Endothelial cell of umbilical vein (primary cell): ENCODE results near the gene DUSP5. TPM values are rescaled to one million over a fixed set of nuclear protein-coding genes. Genes with fewer than 3 reads are reported as not detected.

Source experiments
- BruUV-seq: library from RNA; stranded (reverse); fragments of 400-500 nt; replicated peaks from 2 replicates; lab custom pipeline; 2021; lab: Mats Ljungman, UMichigan
- CTCF ChIA-PET: fragments of 300-600, 350-600 bp; sonication (Branson Sonifier 250); formaldehyde crosslinking; loops from one replicate; lab custom pipeline; 2021; ENCODE audit warnings: antibody characterized with exemption, inconsistent platforms; lab: Charles Lee
- POLR2A ChIA-PET: fragments of 300-600, 350-600 bp; sonication (Branson Sonifier 250); formaldehyde crosslinking; loops from one replicate; lab custom pipeline; 2021; ENCODE audit warnings: antibody characterized with exemption, inconsistent platforms; lab: Charles Lee
- DNase-seq: peaks from one replicate; pipeline ENCODE4 v3.0.0-alpha.2; 2011; ENCODE audit warnings: low read depth, low spot score
- FAIRE-seq: peaks from 2 replicates; lab custom pipeline; 2011; peaks lifted over from hg19 to GRCh38; lab: Jason Lieb, UNC
- H2AFZ ChIP-seq: 2 replicates; pipeline ENCODE4 v1.6.0; 2012; ENCODE audit warnings: low read depth, low read length, control low read depth, inconsistent platforms
- H3K27ac ChIP-seq: 2 replicates; pipeline ENCODE4 v1.5.1; 2011; ENCODE audit warnings: low read depth, mild to moderate bottlenecking, control low read depth, low read length, moderate library complexity; ENCODE audit not compliant: insufficient read depth
- H3K27me3 ChIP-seq, 2 experiments: 2 replicates each; pipeline versions ENCODE4 v1.6.0 to v1.6.1; 2011; ENCODE audit warnings: low read length in 2 of 2, mixed read lengths in 1 of 2; ENCODE audit not compliant: control insufficient read depth in 2 of 2, insufficient read depth in 2 of 2
- H3K36me3 ChIP-seq, 2 experiments: 2 replicates in 1 of 2; 3 replicates in 1 of 2; pipeline ENCODE4 v1.5.1; 2011; ENCODE audit warnings: low read length in 2 of 2, mild to moderate bottlenecking in 1 of 2, moderate library complexity in 1 of 2; ENCODE audit not compliant: control insufficient read depth in 2 of 2, insufficient read depth in 2 of 2; ENCODE audit errors: extremely low read depth in 1 of 2
- H3K4me1 ChIP-seq: 3 replicates; pipeline ENCODE4 v1.5.1; 2011; ENCODE audit warnings: mild to moderate bottlenecking, low read length; ENCODE audit not compliant: control insufficient read depth, insufficient read depth; ENCODE audit errors: extremely low read depth
- H3K4me2 ChIP-seq: 2 replicates; pipeline ENCODE4 v1.6.1; 2011; ENCODE audit warnings: low read length, control low read depth, mixed read lengths; ENCODE audit not compliant: insufficient read depth
- H3K4me3 ChIP-seq, 3 experiments: fragments of 200-600 bp in 1 of 3; sonication (generic), shearing (Covaris generic) in 1 of 3; replicated peaks in 1 of 3; 2 replicates each; pipeline ENCODE4 v1.5.1; 2011 to 2016; ENCODE audit warnings: control low read depth in 3 of 3, low read length in 3 of 3, mild to moderate bottlenecking in 2 of 3, inconsistent platforms in 1 of 3, low read depth in 1 of 3, moderate library complexity in 1 of 3; ENCODE audit not compliant: insufficient read depth in 1 of 3
- H3K79me2 ChIP-seq: 2 replicates; pipeline ENCODE4 v1.6.0; 2012; ENCODE audit warnings: low read length, inconsistent platforms; ENCODE audit not compliant: control insufficient read depth, insufficient read depth
- H3K9ac ChIP-seq: replicated peaks from 2 replicates; pipeline ENCODE3; 2011; ENCODE audit warnings: low read length, control low read depth; ENCODE audit not compliant: insufficient read depth; ENCODE audit errors: extremely low read depth
- H3K9me1 ChIP-seq: replicated peaks from 3 replicates; pipeline ENCODE4 v1.6.0; 2011; ENCODE audit warnings: mild to moderate bottlenecking, low read length; ENCODE audit not compliant: control insufficient read depth, insufficient read depth; ENCODE audit errors: extremely low read depth
- H3K9me3 ChIP-seq: replicated peaks from 2 replicates; pipeline ENCODE4 v1.5.1; 2012; ENCODE audit warnings: low read length, inconsistent platforms; ENCODE audit not compliant: control insufficient read depth, insufficient read depth
- H4K20me1 ChIP-seq: replicated peaks from 2 replicates; pipeline ENCODE3; 2011; ENCODE audit warnings: mild to moderate bottlenecking, low read length; ENCODE audit not compliant: control insufficient read depth, insufficient read depth; ENCODE audit errors: extremely low read depth
- CTCF ChIP-seq, 2 donors: IDR thresholded peaks; 1 replicate in 1 of 2; 2 replicates in 1 of 2; pipeline ENCODE4 v1.5.1; 2011; ENCODE audit warnings: low read length in 2 of 2, mild to moderate bottlenecking in 2 of 2, moderate library complexity in 2 of 2, control low read depth in 1 of 2, inconsistent platforms in 1 of 2, low read depth in 1 of 2; ENCODE audit not compliant: insufficient read depth in 1 of 2; ENCODE audit errors: extremely low read depth in 1 of 2
- EZH2 ChIP-seq: IDR thresholded peaks from 2 replicates; pipeline ENCODE4 v1.6.1; 2012; ENCODE audit warnings: borderline replicate concordance, low read depth, mild to moderate bottlenecking, moderate library complexity, low read length, inconsistent platforms; ENCODE audit not compliant: severe bottlenecking
- FOS ChIP-seq: IDR thresholded peaks from 2 replicates; pipeline ENCODE4 v1.6.1; 2011; ENCODE audit warnings: mild to moderate bottlenecking, low read length, moderate library complexity, borderline replicate concordance; ENCODE audit not compliant: insufficient read depth
- GATA2 ChIP-seq: IDR thresholded peaks from 2 replicates; pipeline ENCODE4 v1.7.0; 2011; ENCODE audit warnings: low read depth, mild to moderate bottlenecking, moderate library complexity, mixed read lengths, low read length; ENCODE audit not compliant: insufficient read length, insufficient read depth
- JUN ChIP-seq: IDR thresholded peaks from 2 replicates; pipeline ENCODE4 v1.6.1; 2011; ENCODE audit warnings: borderline replicate concordance, low read depth; ENCODE audit not compliant: insufficient read length, insufficient read depth
- MAX ChIP-seq: IDR thresholded peaks from 2 replicates; pipeline ENCODE4 v1.6.1; 2011; ENCODE audit not compliant: insufficient read depth, insufficient read length
- MYC ChIP-seq: IDR thresholded peaks from one replicate; pipeline ENCODE4 v1.6.1; 2011; ENCODE audit warnings: mild to moderate bottlenecking, low read depth, low read length
- POLR2A ChIP-seq: IDR thresholded peaks from 2 replicates; pipeline ENCODE4 v1.6.1; 2012; ENCODE audit warnings: low read depth, mild to moderate bottlenecking, control low read depth, low read length
- POLR2AphosphoS5 ChIP-seq: IDR thresholded peaks from 2 replicates; pipeline ENCODE4 v1.6.1; 2012; ENCODE audit warnings: low read depth, mild to moderate bottlenecking, control low read depth, low read length, moderate library complexity; ENCODE audit not compliant: insufficient read depth
- dilution Hi-C: fragments of 300-500 bp; cut with MboI; formaldehyde crosslinking; loops from one replicate; pipeline ENCODE4 v1.15.0; 2019; ENCODE audit warnings: low sequenced_read_pairs; ENCODE audit not compliant: extremely low pct_ligation_motif_present
- intact Hi-C: fragments of 100-400 bp; cut with micrococcal nuclease; formaldehyde crosslinking; loops from one replicate; pipeline ENCODE4 v1.10.0; 2022
- polyA plus RNA-seq, 4 experiments: library from polyadenylated mRNA; depleted of rRNA in 3 of 4; stranded (reverse) in 3 of 4; unstranded in 1 of 4; fragments of >200 nt; gene quantifications; 2 replicates each; pipeline versions ENCODE4 v1.2.1 to v1.2.3, GENCODE V29; 2011 to 2012; ENCODE audit warnings: missing spikeins in 1 of 4
- total RNA-seq: library from RNA; stranded (reverse); gene quantifications from 2 replicates; pipeline ENCODE4 v1.2.3, GENCODE V29; 2021

Gene DUSP5
- total and polyA plus RNA-seq, 2 donors (not counting 3 experiments of a cell fraction or from before 2014, with no cell fraction given): 12.2 to 25.2 TPM

GRCh38 chr10:110481919-110482318 lies 15.8 kb upstream of the DUSP5 start:
- no peaks in the 10 kb centered on the region for H3K9me1 ChIP-seq
- dilution Hi-C loops: no loop called here
- H3K27ac ChIP-seq: no peak overlapping the region
- no peak overlapping the region for H2AFZ ChIP-seq
- no peak for TF ChIP-seq FOS
- TF ChIP-seq JUN: no peak
- TF ChIP-seq POLR2AphosphoS5: no peak
- TF ChIP-seq MYC: no peak
- no peak for TF ChIP-seq CTCF (IDR thresholded peaks at IDR 0.05; ENCODE audit: extremely low read depth in 1 of 2, insufficient read depth in 1 of 2, low read depth in 1 of 2, low read length in 2 of 2)
- BruUV-seq: no TSS peak
- H3K79me2 ChIP-seq: no peaks in the 10 kb centered on the region
- DNase-seq: no peak
- H3K9me3 ChIP-seq: no peaks in the 10 kb centered on the region
- intact Hi-C loops: no loop called here
- POLR2A ChIA-PET: interaction anchor here (0.6 kb wide), 1 partner anchor 113 kb away, joined by 4 read pairs; no protein-coding TSS in a partner anchor
- CTCF ChIA-PET: interaction anchor here (3.3 kb wide), 1 partner anchor 127 kb away, joined by 15 read pairs; no protein-coding TSS in a partner anchor
- H3K9ac ChIP-seq: no peak overlapping the region
- H3K27me3 ChIP-seq: no peaks in the 10 kb centered on the region
- H3K4me3 ChIP-seq: no peak overlapping the region
- FAIRE-seq: peak; percentile 55
- H4K20me1 ChIP-seq: no peaks in the 10 kb centered on the region
- H3K36me3 ChIP-seq: no peaks in the 10 kb centered on the region
- H3K4me1 ChIP-seq: peaks cover 6% of the 10 kb centered on the region
- H3K4me2 ChIP-seq: no peak overlapping the region

DNA sequence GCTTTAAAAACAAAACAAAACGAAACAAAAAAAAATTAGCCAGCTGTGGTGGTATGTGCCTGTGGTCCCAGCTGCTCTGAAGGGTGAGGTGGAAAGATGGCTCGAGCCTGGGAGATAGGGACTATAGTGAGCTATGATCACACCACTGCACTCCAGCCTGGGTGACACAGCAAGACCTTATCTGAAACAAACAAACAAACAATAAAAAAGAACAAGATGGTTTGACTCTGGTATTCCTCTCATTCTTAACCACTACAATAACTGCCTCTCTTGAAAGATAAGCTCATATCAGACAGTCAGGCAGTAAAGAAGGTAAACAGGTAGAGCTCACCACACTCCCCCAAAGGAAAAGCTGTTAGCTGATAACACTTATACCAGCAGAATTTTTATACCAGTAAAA lies 14.1 kb upstream of the DUSP5 start:
- Histone ChIP-seq H3K4me3 (no peak overlapping the region), H3K36me3 (no peaks in the 10 kb centered on the region), H4K20me1 (no peaks in the 10 kb centered on the region), H3K27ac (no peak overlapping the region), H3K79me2 (no peaks in the 10 kb centered on the region), H3K9me1 (no peaks in the 10 kb centered on the region), H3K27me3 (no peaks in the 10 kb centered on the region), H3K9me3 (no peaks in the 10 kb centered on the region), H3K9ac (no peak overlapping the region), H3K4me1 (peaks cover 23% of the 10 kb centered on the region), H2AFZ (no peak overlapping the region), H3K4me2 (no peak overlapping the region)
- CTCF ChIA-PET: interaction anchor here (1.0 to 3.3 kb wide), 4 partner anchors 12 to 129 kb away, joined by 3 to 15 read pairs (median 4); no protein-coding TSS in a partner anchor
- dilution Hi-C loops: no loop called here
- DNase-seq (no peak), FAIRE-seq (no peak)
- TF ChIP-seq MAX: no peak
- no peak for TF ChIP-seq POLR2A
- TF ChIP-seq FOS: no peak
- no peak for TF ChIP-seq JUN
- TF ChIP-seq MYC: no peak
- no peak for TF ChIP-seq GATA2
- no peak for TF ChIP-seq CTCF (IDR thresholded peaks at IDR 0.05; ENCODE audit: extremely low read depth in 1 of 2, insufficient read depth in 1 of 2, low read depth in 1 of 2, low read length in 2 of 2)
- no peak for TF ChIP-seq EZH2
- TF ChIP-seq POLR2AphosphoS5: no peak
- intact Hi-C loops: no loop called here
- POLR2A ChIA-PET: interaction anchor here (0.7 kb wide), 1 partner anchor 8 kb away, joined by 3 read pairs; no protein-coding TSS in a partner anchor
- no TSS peak for BruUV-seq
